GM21786 (cell line): Measurements from ENCODE around the gene HERC2.

ENCODE experiments used
- ATAC-seq: cut with Tn5 transposase; IDR thresholded peaks from one replicate; pipeline ENCODE4 v1.9.1; 2021; ENCODE audit not compliant: unreplicated experiment

Gene HERC2

GRCh38 chr15:28114721-28115622, 207.0 kb downstream of the HERC2 start:
- ATAC-seq, result no peak

GRCh38 chr15:28114114-28114455, 207.9 kb downstream of the HERC2 start:
- ATAC-seq, result no peak

GRCh38 chr15:28113394-28114113, 208.4 kb downstream of the HERC2 start:
- no peak for ATAC-seq

- no peak for ATAC-seq
These were observed 209.0 kb downstream of the HERC2 start for GRCh38 chr15:28112962-28113361.

GRCh38 chr15:28112101-28112760, 209.7 kb downstream of the HERC2 start:
- no peak for ATAC-seq

GRCh38 chr15:28111543-28111942, 210.4 kb downstream of the HERC2 start:
- no peak for ATAC-seq

- ATAC-seq, result no peak
These were observed 211.5 kb downstream of the HERC2 start for GRCh38 chr15:28110481-28110881.

GRCh38 chr15:28109626-28110455, 212.1 kb downstream of the HERC2 start:
- no peak for ATAC-seq

GRCh38 chr15:28107904-28108275, 214.1 kb downstream of the HERC2 start:
- ATAC-seq, result no peak

GRCh38 chr15:28107111-28107903, 214.7 kb downstream of the HERC2 start:
- ATAC-seq, result no peak

GRCh38 chr15:28106294-28107110, 215.5 kb downstream of the HERC2 start:
- no peak for ATAC-seq

GRCh38 chr15:28105793-28106192, 216.2 kb downstream of the HERC2 start:
- ATAC-seq, result no peak

- no peak for ATAC-seq
These were observed 216.7 kb downstream of the HERC2 start for GRCh38 chr15:28105224-28105791.

- ATAC-seq, result no peak
These were observed 217.7 kb downstream of the HERC2 start for GRCh38 chr15:28104326-28104725.

GRCh38 chr15:28103831-28104230, 218.1 kb downstream of the HERC2 start:
- ATAC-seq, result no peak

GRCh38 chr15:28101983-28102441, 220.0 kb downstream of the HERC2 start:
- no peak for ATAC-seq

GRCh38 chr15:28101201-28101600, 220.8 kb downstream of the HERC2 start:
- ATAC-seq, result no peak

- ATAC-seq, result no peak
These were observed 221.3 kb downstream of the HERC2 start for GRCh38 chr15:28100516-28101195.
